GM12872 (cell line): ENCODE results near the gene MYO1D.

Experiments
- TF ChIP-seq, protein P1 (sequence below): IDR thresholded peaks from 3 replicates; pipeline ENCODE4 v1.5.1; 2011; ENCODE audit warnings: low read depth, mild to moderate bottlenecking, low read length, moderate library complexity; ENCODE audit not compliant: insufficient read depth

The MYO1D gene

DNA sequence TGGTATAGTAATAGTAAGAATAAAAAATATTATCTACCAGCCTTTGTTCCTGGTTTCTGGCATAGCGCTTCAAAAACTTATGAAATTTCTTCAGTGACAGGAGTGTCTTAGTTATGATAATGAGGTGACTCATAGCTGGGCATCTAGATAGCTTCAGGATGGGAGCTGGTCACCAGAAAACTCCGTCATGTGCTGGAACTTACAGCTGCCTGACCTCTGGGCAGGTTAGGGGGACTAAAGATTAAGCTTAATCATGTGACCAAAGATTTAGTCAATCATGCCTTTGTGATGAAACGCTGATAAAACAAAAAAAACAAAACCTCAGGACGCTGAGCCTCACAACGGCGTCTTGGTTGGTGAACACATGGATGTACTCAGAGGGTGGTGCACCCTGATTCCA, 154.2 kb downstream of the MYO1D start:
- TF ChIP-seq, protein P1, sequence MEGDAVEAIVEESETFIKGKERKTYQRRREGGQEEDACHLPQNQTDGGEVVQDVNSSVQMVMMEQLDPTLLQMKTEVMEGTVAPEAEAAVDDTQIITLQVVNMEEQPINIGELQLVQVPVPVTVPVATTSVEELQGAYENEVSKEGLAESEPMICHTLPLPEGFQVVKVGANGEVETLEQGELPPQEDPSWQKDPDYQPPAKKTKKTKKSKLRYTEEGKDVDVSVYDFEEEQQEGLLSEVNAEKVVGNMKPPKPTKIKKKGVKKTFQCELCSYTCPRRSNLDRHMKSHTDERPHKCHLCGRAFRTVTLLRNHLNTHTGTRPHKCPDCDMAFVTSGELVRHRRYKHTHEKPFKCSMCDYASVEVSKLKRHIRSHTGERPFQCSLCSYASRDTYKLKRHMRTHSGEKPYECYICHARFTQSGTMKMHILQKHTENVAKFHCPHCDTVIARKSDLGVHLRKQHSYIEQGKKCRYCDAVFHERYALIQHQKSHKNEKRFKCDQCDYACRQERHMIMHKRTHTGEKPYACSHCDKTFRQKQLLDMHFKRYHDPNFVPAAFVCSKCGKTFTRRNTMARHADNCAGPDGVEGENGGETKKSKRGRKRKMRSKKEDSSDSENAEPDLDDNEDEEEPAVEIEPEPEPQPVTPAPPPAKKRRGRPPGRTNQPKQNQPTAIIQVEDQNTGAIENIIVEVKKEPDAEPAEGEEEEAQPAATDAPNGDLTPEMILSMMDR = no peak

DNA sequence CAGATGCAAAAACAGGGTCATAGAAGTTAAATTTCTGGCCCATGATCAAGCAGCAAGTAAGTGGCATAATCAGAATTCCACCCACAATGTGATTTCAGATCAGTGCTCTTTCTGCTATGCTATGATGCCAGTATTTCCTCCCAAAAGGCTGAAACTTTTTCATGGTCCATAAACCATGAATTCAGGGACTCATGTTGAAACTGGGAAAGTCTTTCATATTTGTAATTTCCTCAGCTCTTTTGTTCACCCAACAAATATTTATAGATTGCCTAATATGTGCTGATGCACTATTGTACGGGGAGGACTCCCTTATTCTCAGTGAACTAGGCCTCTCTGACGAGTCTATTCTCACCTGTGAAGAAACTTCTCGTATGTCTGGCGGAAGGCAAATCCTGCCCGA, 156.3 kb downstream of the MYO1D start:
- TF ChIP-seq, protein P1 = no peak

DNA sequence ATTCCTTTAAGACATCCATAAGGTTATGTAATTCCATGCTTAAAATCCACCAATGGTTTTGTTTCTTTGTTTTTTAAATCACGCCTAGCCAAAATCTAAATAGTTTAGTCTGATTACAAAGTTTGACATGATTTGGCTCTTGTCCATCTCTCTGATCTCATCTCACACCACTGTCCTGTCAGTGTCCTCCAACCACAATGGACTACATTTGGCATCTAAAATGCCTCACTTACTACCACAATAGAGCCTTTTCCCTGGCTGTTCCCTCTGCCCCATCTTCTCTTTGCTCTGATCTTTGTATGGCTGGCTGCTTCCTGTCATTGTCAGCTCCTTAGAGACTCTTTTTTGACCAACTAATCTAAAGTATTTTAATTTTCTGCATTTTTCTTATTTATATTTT, 157.2 kb downstream of the MYO1D start:
- TF ChIP-seq, protein P1 = no peak

DNA sequence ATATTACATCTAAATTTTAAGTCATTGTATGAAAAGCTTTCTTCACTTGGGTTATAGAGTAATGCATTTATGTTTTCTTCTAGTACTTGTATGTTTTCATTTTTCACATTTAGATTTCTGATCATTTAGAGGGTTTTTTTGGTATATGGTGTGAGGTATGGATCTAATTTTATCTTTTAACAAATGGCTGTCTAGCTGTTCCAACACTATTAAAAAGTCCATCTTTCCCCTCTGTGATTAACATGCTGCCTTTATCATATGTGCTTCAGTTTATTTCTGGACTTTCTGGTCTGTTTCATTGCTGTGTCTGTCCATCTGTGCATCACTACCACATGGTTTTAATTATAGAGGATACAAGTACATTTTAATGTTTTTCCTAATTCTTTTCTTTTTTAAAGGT, 163.8 kb downstream of the MYO1D start:
- TF ChIP-seq, protein P1 = no peak

DNA sequence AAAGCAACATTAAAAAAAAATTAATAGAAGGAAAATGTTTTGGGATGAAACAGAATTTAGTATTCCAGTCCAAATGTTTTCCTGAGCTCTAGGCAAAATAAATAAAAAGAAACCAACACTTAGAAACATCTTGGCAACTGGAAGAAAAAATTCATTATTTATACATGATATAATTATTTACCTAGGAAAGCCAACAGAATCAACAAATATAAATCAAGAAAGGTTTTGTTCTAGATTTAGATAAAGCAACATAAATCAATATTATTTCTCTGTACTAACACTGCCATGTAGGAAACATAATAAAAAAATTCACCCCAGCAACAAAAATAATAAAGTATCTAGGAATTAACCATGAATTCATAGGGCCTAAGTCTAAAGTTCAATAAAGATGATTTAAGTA, 167.4 kb downstream of the MYO1D start:
- TF ChIP-seq, protein P1 = no peak

DNA sequence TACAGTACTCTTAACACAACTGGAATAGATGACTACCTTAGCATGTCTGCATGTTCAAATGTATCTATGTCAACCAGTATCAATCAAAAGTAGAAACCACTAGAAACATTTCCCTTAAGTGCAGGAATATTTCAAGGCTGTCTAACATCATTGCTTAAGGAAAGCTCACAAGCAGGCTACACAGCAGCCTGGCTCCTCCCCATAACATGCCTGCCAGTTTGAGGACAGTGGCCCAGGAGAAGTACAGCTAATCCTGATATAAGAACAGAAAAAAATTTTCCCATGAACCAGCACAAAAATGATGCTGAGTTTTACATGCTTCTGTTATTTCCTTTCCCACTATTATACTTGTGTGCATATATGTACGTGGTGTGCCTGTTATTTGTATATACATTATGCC, 175.1 kb downstream of the MYO1D start:
- TF ChIP-seq, protein P1 = no peak

DNA sequence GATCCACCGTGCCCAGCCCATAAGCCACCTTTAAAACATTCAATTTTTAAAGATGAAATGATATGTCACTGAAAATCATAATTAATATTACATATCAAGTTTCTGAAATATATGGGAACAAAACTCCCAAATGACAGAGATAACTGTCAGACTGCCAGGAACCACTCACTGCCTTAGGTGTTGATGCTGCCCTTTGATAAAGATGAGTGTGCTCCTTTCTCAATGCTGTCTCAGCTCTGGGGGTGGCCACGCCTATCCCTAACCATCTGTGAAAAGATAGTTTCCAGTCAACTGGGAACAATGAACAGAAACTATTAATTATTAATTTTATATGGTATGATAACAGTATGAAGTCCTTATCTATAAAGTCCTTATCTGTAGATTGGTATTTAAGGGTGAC, 177.7 kb downstream of the MYO1D start:
- TF ChIP-seq, protein P1 = no peak
